ENCODE data around the gene CAMK1D. TPM values are rescaled to one million over a fixed set of nuclear protein-coding genes. Genes with fewer than 3 reads are reported as not detected.

Gene CAMK1D
- total RNA-seq, 1 experiment from 2014 or later = 6.3 TPM

GRCh38 chr10:12586741-12587140 lies 237.4 kb downstream of the CAMK1D start:
- no peak overlapping the region for H3K23ac ChIP-seq (ENCODE audit: insufficient read length, low read depth, low read length)
- no peak overlapping the region for H4K5ac ChIP-seq (ENCODE audit: insufficient read length, low read depth, low read length)
- no peak overlapping the region for H2AFZ ChIP-seq (ENCODE audit: low read length)
- H3T11ph ChIP-seq (ENCODE audit: low read length) = no peak overlapping the region
- H3K4me3 Mint-ChIP-seq = no peak overlapping the region
- no peak overlapping the region for H3K4me2 ChIP-seq (ENCODE audit: insufficient read depth, insufficient read length, low read length)
- H3K23me2 ChIP-seq (ENCODE audit: insufficient read length, low read depth, low read length, poor library complexity, severe bottlenecking) = no peaks in the 10 kb centered on the region
- H3K4me1 Mint-ChIP-seq = peaks cover 3 to 4% of the 10 kb centered on the region in 2 experiments; a peak in 3 of 4 replicates
- no peak overlapping the region for H4K91ac ChIP-seq (ENCODE audit: insufficient read length, low read depth, low read length)
- no peak overlapping the region for H2BK20ac ChIP-seq (ENCODE audit: low read depth, low read length, poor library complexity, severe bottlenecking)
- H3K9me3 ChIP-seq (ENCODE audit: control insufficient read depth, low read depth, low read length) = no peaks in the 10 kb centered on the region
- H3K56ac ChIP-seq (ENCODE audit: insufficient read length, low read depth, low read length) = no peak overlapping the region
- H2BK5ac ChIP-seq (ENCODE audit: insufficient read length, low read length) = no peak overlapping the region
- no peaks in the 10 kb centered on the region for H3K27me3 Mint-ChIP-seq (ENCODE audit: low read depth)
- no peak overlapping the region for H3K27ac ChIP-seq (ENCODE audit: insufficient read length, low read depth, low read length)
- no peak overlapping the region for H4K8ac ChIP-seq (replicated peaks; ENCODE audit: insufficient read length, low read depth, low read length)
- H2BK15ac ChIP-seq (ENCODE audit: low read depth, low read length) = no peak overlapping the region
- 0 out of 7 replicates have a peak, but pooled peaks cover 0 to 3% (median 0%) of the 10 kb centered on the region in 3 experiments for H3K36me3 Mint-ChIP-seq (ENCODE audit: insufficient read depth in 1 of 3, low read depth in 3 of 3)
- H3K14ac ChIP-seq (ENCODE audit: insufficient read depth, low read length) = no peak overlapping the region
- H2AK5ac ChIP-seq (ENCODE audit: insufficient read length, low read length) = no peak overlapping the region
- DNase-seq = no peak
- no peak overlapping the region for H2BK12ac ChIP-seq (ENCODE audit: insufficient read length, low read depth, low read length)
- no peak overlapping the region for H3K4ac ChIP-seq (ENCODE audit: low read depth, low read length)
- no peaks in the 10 kb centered on the region for H3K4me1 ChIP-seq (ENCODE audit: insufficient read depth, low read length)
- H3K79me2 ChIP-seq (ENCODE audit: insufficient read depth, low read length) = no peaks in the 10 kb centered on the region
- TF ChIP-seq CTCF (conservative IDR thresholded peaks at IDR 0.05) = no peak
- peaks cover 0 to 2% of the 10 kb centered on the region in 2 experiments; a peak in 2 of 5 replicates for H3K9me3 Mint-ChIP-seq
- H3K18ac ChIP-seq (ENCODE audit: insufficient read length, low read depth, low read length) = no peak overlapping the region
- no peaks in the 10 kb centered on the region for H3K27me3 ChIP-seq (ENCODE audit: insufficient read depth, low read length)
- no peak overlapping the region for H3K9ac ChIP-seq (ENCODE audit: extremely low read depth, insufficient read length, low read length)
- no peak overlapping the region for H3K27ac Mint-ChIP-seq
- H2BK120ac ChIP-seq (ENCODE audit: low read depth, low read length, poor library complexity, severe bottlenecking) = no peak overlapping the region
- WGBS (ENCODE audit: extremely low coverage, insufficient read length, low lambda C conversion rate) = no CpG with 5 or more reads among the region's 4 CpGs
- H3K79me1 ChIP-seq (ENCODE audit: insufficient read depth, low read depth, low read length, poor library complexity, severe bottlenecking) = no peaks in the 10 kb centered on the region
- no peaks in the 10 kb centered on the region for H4K20me1 ChIP-seq (ENCODE audit: control insufficient read depth, insufficient read depth, insufficient read length)

Data from H9 (cell line).